HG02973 (cell line): ENCODE results near the gene CTNNA2.

Source experiments
- ATAC-seq: cut with Tn5 transposase; IDR thresholded peaks from one replicate; pipeline ENCODE4 v1.9.1; 2021; ENCODE audit warnings: moderate library complexity; ENCODE audit not compliant: unreplicated experiment

Gene CTNNA2

GRCh38 chr2:79700651-79701050 is 187.8 kb downstream of the CTNNA2 start:
- ATAC-seq = no peak

- ATAC-seq = no peak
Observed at GRCh38 chr2:79702905-79703304, 190.1 kb downstream of the CTNNA2 start.

- ATAC-seq = no peak
Observed at GRCh38 chr2:79711098-79711497, 198.2 kb downstream of the CTNNA2 start.

DNA sequence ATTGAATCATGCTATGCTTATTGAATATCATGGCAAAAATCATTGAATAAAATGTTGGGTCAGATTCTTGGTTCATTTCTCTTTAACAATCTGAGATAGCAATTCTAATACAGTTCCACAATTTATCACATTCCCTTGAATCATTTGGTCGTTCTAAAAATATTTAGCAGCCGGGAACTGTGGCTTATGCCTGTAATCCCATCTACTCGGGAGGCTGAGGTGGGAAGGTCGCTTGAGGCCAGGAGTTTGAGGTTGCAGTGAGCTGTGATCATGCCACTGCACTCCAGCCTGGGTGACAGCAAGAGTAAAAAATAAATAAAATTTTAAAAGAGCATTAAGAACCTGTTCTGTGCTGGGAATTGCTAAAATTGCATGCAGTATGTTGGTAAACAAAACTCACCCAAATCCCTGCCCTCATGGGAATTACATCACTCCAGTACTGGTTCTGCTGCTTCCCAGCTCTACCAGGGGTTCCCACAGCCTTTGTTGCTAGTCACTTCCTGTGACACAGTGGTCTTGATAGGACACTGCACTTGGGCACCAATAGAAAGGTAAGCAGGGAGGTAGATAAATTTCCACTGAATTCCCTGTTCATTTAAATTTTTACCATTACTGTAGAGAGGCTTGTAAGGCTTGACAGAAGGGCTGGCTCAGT is 200.4 kb downstream of the CTNNA2 start:
- no peak for ATAC-seq

- ATAC-seq = no peak
Observed at GRCh38 chr2:79714283-79714682, 201.4 kb downstream of the CTNNA2 start.

DNA sequence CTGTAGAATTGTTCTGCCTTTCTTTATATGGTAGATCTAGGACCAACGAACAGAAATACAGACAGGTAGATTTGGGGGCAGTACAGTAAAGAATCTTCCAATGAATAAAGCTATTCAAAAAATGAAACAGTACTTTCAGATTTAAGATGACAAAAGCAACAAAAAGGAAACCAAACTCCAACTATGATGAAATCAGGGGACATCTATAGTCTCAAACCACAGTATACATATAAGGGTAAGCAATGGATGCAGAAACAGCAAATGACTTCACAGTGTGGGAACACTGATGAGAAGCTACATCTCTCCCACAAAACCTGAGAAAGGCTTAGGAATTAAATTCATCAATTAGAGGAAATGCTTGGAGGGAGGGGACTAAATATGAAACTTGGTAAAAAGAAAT is 202.5 kb downstream of the CTNNA2 start:
- no peak for ATAC-seq

GRCh38 chr2:79716266-79716665 is 203.4 kb downstream of the CTNNA2 start:
- no peak for ATAC-seq

DNA sequence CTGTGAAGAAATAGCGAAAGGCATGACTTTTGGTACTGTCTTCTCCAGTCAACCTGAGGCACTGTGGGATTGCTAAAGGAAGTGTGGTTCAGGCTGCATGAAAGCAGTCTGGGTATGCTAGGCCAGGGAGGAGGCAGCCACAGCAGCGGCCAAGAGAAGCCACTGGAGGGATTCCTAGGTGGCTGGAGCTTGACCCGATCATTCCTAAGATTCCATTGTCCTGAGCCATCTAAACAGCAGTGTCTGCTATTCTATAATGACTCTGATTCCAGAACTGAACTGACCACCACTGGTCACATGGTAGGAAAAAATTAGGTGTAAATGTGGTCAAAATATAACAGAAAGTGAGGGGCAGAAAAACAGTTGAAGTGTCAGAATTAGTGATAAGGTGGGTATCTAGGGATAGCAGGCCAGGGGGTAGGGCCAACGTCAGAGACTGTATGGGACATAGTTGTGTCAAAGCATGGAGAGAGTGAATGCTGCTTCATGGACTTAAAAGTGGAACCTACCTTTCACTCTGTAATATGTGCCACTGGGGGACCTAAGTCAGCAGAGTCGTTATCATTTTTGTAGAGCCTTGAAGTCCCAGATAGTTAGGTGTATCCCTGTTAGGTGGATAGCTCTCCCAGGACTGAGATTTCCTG is 204.6 kb downstream of the CTNNA2 start:
- ATAC-seq = no peak

DNA sequence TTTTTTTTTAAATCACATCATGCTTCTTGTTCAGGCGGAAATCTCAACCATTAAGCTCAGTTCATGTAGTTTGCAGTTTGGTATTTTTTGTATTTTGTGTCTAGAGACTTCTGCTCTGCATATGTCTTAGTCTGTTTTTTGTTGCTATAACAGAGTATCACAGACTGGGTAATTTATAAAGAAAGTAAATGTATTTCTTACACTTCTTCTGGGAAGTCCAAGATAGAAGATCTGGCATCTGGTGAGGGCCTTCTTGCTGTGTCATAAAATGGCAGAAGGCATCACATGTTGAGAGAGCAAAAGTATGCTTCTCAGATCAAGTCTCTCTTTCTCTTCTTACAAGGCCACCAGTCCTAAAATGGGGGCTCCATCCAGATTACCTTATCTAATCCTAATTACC is 208.2 kb downstream of the CTNNA2 start:
- ATAC-seq = no peak

DNA sequence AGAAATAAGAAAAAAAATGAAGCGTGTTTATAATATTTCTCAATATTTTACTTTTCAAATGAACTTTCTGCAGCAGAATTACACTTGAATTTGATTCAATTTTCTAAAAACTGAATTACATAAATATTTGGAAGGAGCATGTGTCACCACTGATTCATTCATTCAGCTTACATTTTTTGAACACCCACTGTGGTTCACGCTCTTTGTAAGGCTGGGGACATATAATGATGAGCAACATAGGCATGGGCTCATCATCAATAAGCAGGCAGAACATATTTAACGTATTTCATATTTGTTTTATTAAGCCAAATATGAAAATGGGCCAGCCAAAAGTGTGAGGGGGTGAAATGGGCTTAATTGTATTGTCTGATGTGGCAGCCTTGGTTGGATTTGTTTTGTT is 209.1 kb downstream of the CTNNA2 start:
- ATAC-seq = no peak

DNA sequence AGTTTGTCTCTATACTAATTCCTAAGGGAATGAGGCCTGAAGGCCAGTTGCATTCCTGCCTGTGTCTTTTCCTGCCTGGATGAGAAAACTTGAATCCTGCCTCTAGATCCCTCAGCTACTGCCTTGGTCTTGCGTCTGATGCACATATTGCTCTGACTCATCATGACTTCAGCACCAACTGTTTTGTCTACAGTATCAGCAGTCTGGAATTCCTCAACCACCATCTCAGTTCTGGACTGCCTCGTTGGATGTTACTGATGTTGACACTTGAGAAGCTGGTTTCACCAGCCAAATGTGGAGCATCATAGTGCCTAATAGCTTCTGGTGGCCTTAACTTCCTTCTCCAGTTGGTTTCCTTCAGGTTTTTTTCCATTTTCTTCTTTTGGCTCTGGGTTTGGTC is 211.0 kb downstream of the CTNNA2 start:
- no peak for ATAC-seq

DNA sequence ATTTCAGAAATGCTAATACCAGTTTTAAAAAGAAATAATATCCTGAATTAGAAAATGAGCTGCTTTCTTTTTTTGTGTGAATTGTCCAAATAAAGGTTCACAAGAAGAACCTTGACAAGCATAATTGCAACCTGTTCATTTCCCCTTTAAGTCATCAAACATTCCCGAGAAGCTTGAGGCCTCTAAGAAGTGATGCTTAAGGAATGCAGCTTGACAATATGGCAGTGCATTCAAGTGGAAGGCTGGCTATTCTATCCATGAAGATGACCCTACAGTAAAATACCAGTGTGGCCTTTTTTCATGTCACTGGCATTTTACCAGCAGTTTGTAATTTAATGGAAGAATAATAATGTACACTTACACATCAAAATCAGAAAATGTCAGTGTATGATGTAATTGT is 216.7 kb downstream of the CTNNA2 start:
- no peak for ATAC-seq

DNA sequence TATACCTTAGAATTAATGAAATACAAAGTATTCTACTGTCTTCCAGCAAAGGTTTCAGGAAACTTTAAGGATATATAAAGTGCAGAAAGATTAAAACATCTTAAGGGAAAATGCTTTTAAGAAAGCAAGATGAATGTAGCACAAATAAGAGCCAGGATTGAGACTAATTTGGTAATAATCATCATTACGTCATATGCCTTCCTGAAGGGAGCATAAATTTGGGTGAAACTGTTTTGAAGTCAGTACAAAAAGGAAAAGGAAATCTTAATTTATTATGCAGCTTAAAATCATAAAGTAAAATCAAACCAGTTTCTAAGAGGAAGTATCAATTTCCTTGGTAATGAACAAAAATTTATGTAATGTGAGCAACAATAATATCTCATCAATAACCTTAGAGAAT is 221.7 kb downstream of the CTNNA2 start:
- no peak for ATAC-seq

DNA sequence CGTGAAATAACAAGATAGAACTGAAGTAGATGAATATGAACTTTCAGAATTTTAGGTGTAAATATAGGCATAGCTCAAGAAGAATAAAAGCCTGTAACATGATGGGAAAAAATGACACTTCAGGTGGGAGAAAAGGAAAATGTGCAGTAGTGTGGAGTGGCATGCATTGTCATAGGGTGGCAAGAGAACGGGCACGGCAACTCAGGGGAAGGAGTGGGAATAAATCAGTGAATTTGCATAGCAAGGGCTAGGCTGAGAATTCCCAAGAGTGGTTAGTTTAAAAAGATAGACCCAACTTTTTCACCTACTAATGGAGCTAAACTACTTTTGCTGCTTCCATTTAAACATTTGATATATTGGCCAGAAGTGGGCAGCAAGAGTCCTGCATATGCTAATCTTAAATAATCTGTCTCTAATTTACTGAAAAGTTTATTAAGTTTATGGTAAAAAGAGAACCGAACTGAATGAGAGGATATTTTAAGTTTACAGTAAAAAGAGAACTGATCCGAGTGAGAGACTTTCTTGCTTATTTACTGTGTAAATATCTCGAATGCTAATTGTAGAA is 228.1 kb downstream of the CTNNA2 start:
- ATAC-seq = no peak

- no peak for ATAC-seq
Observed at GRCh38 chr2:79750321-79750720, 237.5 kb downstream of the CTNNA2 start.

- ATAC-seq = no peak
Observed at GRCh38 chr2:79757526-79757925, 244.7 kb downstream of the CTNNA2 start.

- no peak for ATAC-seq
Observed at GRCh38 chr2:79758042-79758441, 245.2 kb downstream of the CTNNA2 start.

DNA sequence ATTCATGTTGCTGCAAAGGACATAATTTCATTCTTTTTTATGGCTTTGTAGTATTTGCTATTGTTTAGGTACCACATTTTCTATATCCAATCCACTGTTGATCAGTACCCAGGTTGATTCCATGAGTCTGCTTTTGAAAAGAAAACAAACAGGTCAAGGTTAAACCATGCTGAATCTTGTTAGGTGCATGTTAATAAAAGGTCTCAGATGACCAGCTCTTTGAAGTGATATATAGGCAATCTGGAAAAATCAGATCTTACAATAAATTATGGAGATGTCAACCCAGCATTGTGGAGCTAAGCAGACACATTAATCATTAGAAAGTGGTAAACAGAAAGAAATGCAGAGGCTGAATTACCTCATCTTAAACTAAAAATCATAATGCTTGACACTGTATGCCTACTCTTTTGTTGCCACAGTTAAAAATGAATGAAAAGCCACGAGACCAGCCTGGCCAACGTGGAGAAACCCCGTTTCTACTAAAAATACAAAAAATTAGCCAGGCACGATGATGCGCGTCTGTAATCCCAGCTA is 246.0 kb downstream of the CTNNA2 start:
- no peak for ATAC-seq

DNA sequence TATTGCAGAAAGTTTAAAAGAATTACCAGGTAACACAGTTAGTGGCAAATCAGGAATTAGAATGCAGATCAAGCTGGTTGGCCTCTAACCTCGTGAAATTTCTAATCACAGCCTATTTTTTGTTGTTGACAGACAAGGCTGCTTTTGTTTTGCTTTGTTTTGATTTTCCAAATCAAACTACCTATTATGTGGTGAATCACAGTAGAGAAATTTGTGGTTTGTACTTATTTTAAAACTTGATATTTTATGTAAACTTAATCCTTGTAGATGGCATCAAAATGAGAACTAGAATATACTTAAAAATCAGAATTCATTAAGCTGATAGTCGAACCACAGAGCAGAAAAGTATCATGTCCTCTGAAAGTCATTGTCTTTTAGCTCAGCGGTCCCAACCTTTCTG is 258.1 kb downstream of the CTNNA2 start:
- no peak for ATAC-seq

DNA sequence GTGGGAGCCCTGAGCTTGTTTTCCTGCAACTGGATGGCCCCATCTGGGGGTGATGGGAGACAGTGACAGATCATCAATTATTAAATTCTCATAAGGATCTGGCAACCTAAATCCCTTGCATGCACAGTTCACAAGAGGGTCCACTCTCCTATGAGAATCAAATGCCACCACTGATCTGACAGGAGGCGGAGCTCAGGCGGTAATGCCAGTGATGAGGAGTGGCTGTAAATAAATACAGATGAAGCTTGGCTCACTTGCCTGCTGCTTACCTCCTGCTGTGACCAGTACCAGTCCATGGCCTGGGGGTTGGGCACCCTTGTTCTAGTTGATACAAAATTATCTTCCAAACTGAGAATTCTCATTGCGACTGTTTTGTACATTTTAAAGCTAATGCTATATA is 258.6 kb downstream of the CTNNA2 start:
- no peak for ATAC-seq

GRCh38 chr2:79774016-79774415 is 261.2 kb downstream of the CTNNA2 start:
- no peak for ATAC-seq

GRCh38 chr2:79776461-79776860 is 263.6 kb downstream of the CTNNA2 start:
- ATAC-seq = no peak
